Sigmoid colon (tissue), 7 donors: ENCODE data around the gene GBP7. TPM values are rescaled to one million over a fixed set of nuclear protein-coding genes. Genes with fewer than 3 reads are reported as not detected.
A peak's percentile ranks its signal among the peaks of the same experiment; 100 is the strongest.

ENCODE experiments used
- DNase-seq: peaks from one replicate; pipeline ENCODE4 v3.0.0-alpha.2; 2019
- H3K27ac ChIP-seq, 4 donors: fragments of 200-600 bp; sonication (generic); one replicate each; pipeline ENCODE4 v1.5.1; 2016 to 2019; ENCODE audit warnings: mild to moderate bottlenecking in 1 of 4
- H3K27me3 ChIP-seq, 3 donors: fragments of 200-600 bp; sonication (generic); one replicate each; pipeline ENCODE4 v1.5.1; 2019; ENCODE audit warnings: mild to moderate bottlenecking in 1 of 3
- H3K36me3 ChIP-seq, 4 donors: fragments of 200-600 bp; sonication (generic); one replicate each; pipeline ENCODE4 v1.5.1; 2016 to 2019
- H3K4me1 ChIP-seq, 4 donors: fragments of 200-600 bp; sonication (generic); one replicate each; pipeline ENCODE4 v1.5.1; 2017 to 2019
- H3K4me3 ChIP-seq, 4 donors: fragments of 200-600 bp; sonication (generic); one replicate each; pipeline ENCODE4 v1.5.1; 2017 to 2019; ENCODE audit warnings: mild to moderate bottlenecking in 2 of 4, moderate library complexity in 1 of 4
- H3K9me3 ChIP-seq, 4 donors: fragments of 200-600 bp in 3 of 4; sonication (generic) in 3 of 4; one replicate each; pipeline versions ENCODE4 v1.5.1 to v1.6.1; 2013 to 2019
- EP300 ChIP-seq, 4 donors: sonication (generic); formaldehyde crosslinking; IDR thresholded peaks; one replicate each; pipeline ENCODE4 v1.6.1; 2017; ENCODE audit warnings: antibody characterized with exemption in 4 of 4
- POLR2A ChIP-seq, 2 donors: fragments of 450-650 bp; IDR thresholded peaks; one replicate each; pipeline ENCODE4 v1.6.1; 2016; ENCODE audit warnings: antibody characterized with exemption in 2 of 2, mild to moderate bottlenecking in 2 of 2, moderate library complexity in 2 of 2
- POLR2AphosphoS5 ChIP-seq, 4 donors: sonication (generic); formaldehyde crosslinking; IDR thresholded peaks; one replicate each; pipeline ENCODE4 v1.6.1; 2017; ENCODE audit warnings: antibody characterized with exemption in 4 of 4
- WGBS, 2 donors: extraction: QIAGEN DNeasy Blood & Tissue Kit; methylation state at CpG; one replicate each; pipeline ENCODE4 v1.1.7; 2013; 5-methylcytosine and 5-hydroxymethylcytosine counted together
- intact Hi-C: fragments of 100-400 bp; cut with DNase I; formaldehyde crosslinking; loops from one replicate; pipeline ENCODE4 v1.15.1; 2023
- polyA plus RNA-seq, 3 donors: library from polyadenylated mRNA; stranded (reverse); fragments of 200-250 nt; gene quantifications; one replicate each; pipeline ENCODE4 v1.2.3, GENCODE V29; 2013
- total RNA-seq, 4 donors: library from RNA; depleted of rRNA; stranded (reverse); fragments of >200 nt; gene quantifications; one replicate each; pipeline ENCODE4 v1.1.0, GENCODE V29; 2016
- TF ChIP-seq, protein P1 (sequence below), 4 experiments: fragments of 450-650 bp in 3 of 4; fragments of 200-600 bp in 1 of 4; IDR thresholded peaks; one replicate each; pipeline ENCODE4 v1.5.1; 2016 to 2019; ENCODE audit warnings: antibody characterized with exemption in 4 of 4, mild to moderate bottlenecking in 3 of 4, moderate library complexity in 2 of 4
- donor health status: healthy with polysubstance abuse.
- donor health status: Bipolar disorder and iron deficiency.
- donor health status: healthy.

GBP7 gene
- total and polyA plus RNA-seq, 7 donors: 0.03 TPM; not detected in 6

- peak; percentile 70 for DNase-seq
Measured at GRCh38 chr1:89198491-89199072, 22.8 kb upstream of the GBP7 start, which contains the start of gene GBP4. Gene GBP4 (minus strand): TSS chr1:89198942. CDS start chr1:89198834, 108 bp downstream.

DNA sequence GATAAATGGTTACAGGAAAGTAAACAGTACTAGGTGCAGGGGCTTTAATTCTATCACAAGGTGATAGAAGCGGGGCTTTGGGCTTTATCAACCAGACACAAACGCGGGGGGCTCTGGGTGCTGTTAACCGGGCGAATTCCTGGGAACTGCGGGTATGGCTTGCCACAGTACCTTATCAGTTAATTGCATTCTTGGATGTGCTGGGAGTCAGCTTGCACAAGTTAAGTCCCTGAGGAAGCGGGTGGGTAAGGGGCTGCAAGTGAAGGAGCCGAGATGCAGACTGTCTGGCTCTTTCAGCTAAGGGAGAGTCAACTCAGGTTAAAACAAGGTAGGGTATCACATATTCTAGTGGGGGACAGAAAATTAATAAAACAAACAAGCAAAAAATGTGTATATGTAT, 22.3 kb upstream of the GBP7 start:
- intact Hi-C loops: no loop called here
- TF ChIP-seq, protein P1, sequence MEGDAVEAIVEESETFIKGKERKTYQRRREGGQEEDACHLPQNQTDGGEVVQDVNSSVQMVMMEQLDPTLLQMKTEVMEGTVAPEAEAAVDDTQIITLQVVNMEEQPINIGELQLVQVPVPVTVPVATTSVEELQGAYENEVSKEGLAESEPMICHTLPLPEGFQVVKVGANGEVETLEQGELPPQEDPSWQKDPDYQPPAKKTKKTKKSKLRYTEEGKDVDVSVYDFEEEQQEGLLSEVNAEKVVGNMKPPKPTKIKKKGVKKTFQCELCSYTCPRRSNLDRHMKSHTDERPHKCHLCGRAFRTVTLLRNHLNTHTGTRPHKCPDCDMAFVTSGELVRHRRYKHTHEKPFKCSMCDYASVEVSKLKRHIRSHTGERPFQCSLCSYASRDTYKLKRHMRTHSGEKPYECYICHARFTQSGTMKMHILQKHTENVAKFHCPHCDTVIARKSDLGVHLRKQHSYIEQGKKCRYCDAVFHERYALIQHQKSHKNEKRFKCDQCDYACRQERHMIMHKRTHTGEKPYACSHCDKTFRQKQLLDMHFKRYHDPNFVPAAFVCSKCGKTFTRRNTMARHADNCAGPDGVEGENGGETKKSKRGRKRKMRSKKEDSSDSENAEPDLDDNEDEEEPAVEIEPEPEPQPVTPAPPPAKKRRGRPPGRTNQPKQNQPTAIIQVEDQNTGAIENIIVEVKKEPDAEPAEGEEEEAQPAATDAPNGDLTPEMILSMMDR (IDR thresholded peaks at IDR 0.05): no peak
- TF ChIP-seq POLR2A (IDR thresholded peaks at IDR 0.05) (no peak), EP300 (IDR thresholded peaks at IDR 0.05) (no peak), POLR2AphosphoS5 (IDR thresholded peaks at IDR 0.05) (no peak)

More at GRCh38 chr1:89198491-89199072, 22.8 kb upstream of the GBP7 start, which contains the start of gene GBP4:
- Histone ChIP-seq H3K36me3 (no peaks in the 10 kb centered on the region), H3K4me1 (peaks cover 0 to 14% (median 3%) of the 10 kb centered on the region in 4 donors), H3K27ac (peak within 1 kb of the TSS; percentile 57 to 73 (median 64)), H3K27me3 (peaks cover 0 to 13% (median 0%) of the 10 kb centered on the region in 3 donors), H3K9me3 (no peaks in the 10 kb centered on the region), H3K4me3 (peak within 1 kb of the TSS; percentile 26 to 49 (median 46))
- intact Hi-C loops: no loop called here
- TF ChIP-seq, protein P1 (IDR thresholded peaks at IDR 0.05): no peak
- peak; percentile 5 to 49 (median 35) for TF ChIP-seq POLR2AphosphoS5 (IDR thresholded peaks at IDR 0.05)
- WGBS, 2 donors: 4 to 8% methylated on average over 21 of the region's 21 CpGs

DNA sequence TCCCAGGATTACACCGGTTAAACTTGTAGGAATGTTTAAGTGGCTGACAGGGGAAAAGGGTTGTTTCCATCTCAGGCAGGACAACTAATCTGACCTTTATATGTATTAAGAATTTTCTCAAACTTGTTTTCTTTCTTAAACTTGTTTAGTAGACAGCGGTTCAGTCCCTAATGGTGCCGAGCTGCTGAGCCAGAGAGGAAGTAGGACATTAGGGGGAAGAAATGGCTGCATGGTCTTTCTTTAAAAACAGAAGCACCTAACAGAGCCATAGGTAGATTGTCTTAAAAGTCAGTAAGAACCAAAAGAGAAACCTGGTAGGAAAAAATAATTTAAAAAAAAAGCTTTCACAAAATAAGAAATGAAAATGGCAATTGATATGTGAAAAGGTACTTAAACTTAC, 19.7 kb upstream of the GBP7 start:
- TF ChIP-seq POLR2A (IDR thresholded peaks at IDR 0.05) (no peak), POLR2AphosphoS5 (IDR thresholded peaks at IDR 0.05) (no peak), EP300 (IDR thresholded peaks at IDR 0.05) (no peak)
- TF ChIP-seq, protein P1 (IDR thresholded peaks at IDR 0.05): no peak
- Histone ChIP-seq H3K4me1 (peaks cover 0 to 14% (median 3%) of the 10 kb centered on the region in 4 donors), H3K27me3 (peaks cover 0 to 13% (median 0%) of the 10 kb centered on the region in 3 donors), H3K36me3 (no peaks in the 10 kb centered on the region), H3K9me3 (no peaks in the 10 kb centered on the region), H3K27ac (no peak overlapping the region), H3K4me3 (no peak overlapping the region)
- intact Hi-C loops: no loop called here
- 74 to 86% methylated on average over 3 of the region's 3 CpGs for WGBS, 2 donors
- no peak for DNase-seq

More for the DNA sequence above, 22.3 kb upstream of the GBP7 start:
- Histone ChIP-seq H3K9me3 (no peaks in the 10 kb centered on the region), H3K4me3 (peak overlapping the region; percentile 26 to 49 (median 46)), H3K4me1 (peaks cover 0 to 14% (median 3%) of the 10 kb centered on the region in 4 donors), H3K27me3 (peaks cover 0 to 13% (median 0%) of the 10 kb centered on the region in 3 donors), H3K27ac (peak overlapping the region; percentile 57 to 73 (median 64)), H3K36me3 (no peaks in the 10 kb centered on the region)
- WGBS, 2 donors: 7 to 20% methylated on average over 8 of the region's 8 CpGs
- no peak for DNase-seq

DNA sequence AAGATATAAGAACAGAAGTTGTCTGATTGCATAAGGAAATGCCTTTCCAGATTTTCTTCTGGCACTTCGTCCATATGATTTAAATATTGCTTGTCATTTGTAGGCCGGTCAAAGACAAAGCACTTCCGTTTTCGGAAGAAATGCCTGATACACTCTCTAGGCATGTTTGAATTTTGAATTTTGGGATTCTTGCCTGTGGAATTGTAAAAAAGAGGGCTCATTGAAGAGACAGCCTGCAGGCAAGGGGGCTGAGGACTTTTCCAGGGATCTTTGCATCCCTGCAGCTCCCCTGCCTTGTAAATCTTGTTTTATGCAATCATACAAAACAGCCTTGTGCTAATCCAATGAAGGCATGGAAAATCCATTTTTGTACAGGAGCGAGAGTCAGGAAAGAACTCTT, 15.5 kb upstream of the GBP7 start:
- Histone ChIP-seq H3K27ac (no peak overlapping the region), H3K4me3 (no peak overlapping the region), H3K9me3 (no peaks in the 10 kb centered on the region), H3K27me3 (no peaks in the 10 kb centered on the region), H3K36me3 (peaks cover 0 to 4% (median 0%) of the 10 kb centered on the region in 4 donors), H3K4me1 (no peaks in the 10 kb centered on the region)
- TF ChIP-seq, protein P1 (IDR thresholded peaks at IDR 0.05): no peak
- 91 to 93% methylated on average over 5 of the region's 5 CpGs for WGBS, 2 donors
- no peak for DNase-seq
- intact Hi-C loops: no loop called here

- Histone ChIP-seq H3K27me3 (no peaks in the 10 kb centered on the region), H3K4me3 (no peak overlapping the region), H3K4me1 (no peaks in the 10 kb centered on the region), H3K36me3 (peaks cover 0 to 4% (median 0%) of the 10 kb centered on the region in 4 donors), H3K9me3 (no peaks in the 10 kb centered on the region), H3K27ac (no peak overlapping the region)
- intact Hi-C loops: no loop called here
- WGBS, 2 donors: 95% methylated on average over 4 of the region's 4 CpGs
- TF ChIP-seq, protein P1 (IDR thresholded peaks at IDR 0.05): no peak
- TF ChIP-seq EP300 (IDR thresholded peaks at IDR 0.05) (no peak), POLR2AphosphoS5 (IDR thresholded peaks at IDR 0.05) (no peak), POLR2A (IDR thresholded peaks at IDR 0.05) (no peak)
- DNase-seq: no peak
Measured at GRCh38 chr1:89190017-89190416, 14.2 kb upstream of the GBP7 start.
